Nephron (organoid): Measurements from ENCODE around the gene IP6K1.
"Not testable (repeated sequence)": the region's sequence is repeated elsewhere in the genome, so short reads cannot be mapped to it uniquely, and the experiment has no call there.

Source experiments
- H3K27ac Mint-ChIP-seq, 3 experiments: 2 replicates each; pipeline ENCODE4 v1.8.0; 2020; ENCODE audit warnings: mixed read lengths in 3 of 3, mild to moderate bottlenecking in 2 of 3, moderate library complexity in 1 of 3
- H3K27me3 Mint-ChIP-seq: 2 replicates; pipeline ENCODE4 v1.8.0; 2021; ENCODE audit warnings: low read depth, mild to moderate bottlenecking, moderate library complexity, mixed read lengths
- H3K36me3 Mint-ChIP-seq: 2 replicates; pipeline ENCODE4 v1.8.0; 2020; ENCODE audit warnings: low read depth, mixed read lengths
- H3K4me1 Mint-ChIP-seq: 2 replicates; pipeline ENCODE4 v1.8.0; 2020; ENCODE audit warnings: mixed read lengths
- H3K4me3 Mint-ChIP-seq, 3 experiments: 2 replicates each; pipeline ENCODE4 v1.8.0; 2020; ENCODE audit warnings: mild to moderate bottlenecking in 3 of 3, mixed read lengths in 3 of 3, moderate library complexity in 2 of 3
- H3K9me3 Mint-ChIP-seq: 2 replicates; pipeline ENCODE4 v1.8.0; 2020; ENCODE audit warnings: mixed read lengths
- TF ChIP-seq, protein P1 (sequence below), 3 experiments: fragments of 200-600 bp; sonication (generic); IDR thresholded peaks; one replicate each; pipeline ENCODE4 v1.5.0; 2021; ENCODE audit warnings: antibody characterized with exemption in 3 of 3; ENCODE audit not compliant: unreplicated experiment in 3 of 3

IP6K1 gene

DNA sequence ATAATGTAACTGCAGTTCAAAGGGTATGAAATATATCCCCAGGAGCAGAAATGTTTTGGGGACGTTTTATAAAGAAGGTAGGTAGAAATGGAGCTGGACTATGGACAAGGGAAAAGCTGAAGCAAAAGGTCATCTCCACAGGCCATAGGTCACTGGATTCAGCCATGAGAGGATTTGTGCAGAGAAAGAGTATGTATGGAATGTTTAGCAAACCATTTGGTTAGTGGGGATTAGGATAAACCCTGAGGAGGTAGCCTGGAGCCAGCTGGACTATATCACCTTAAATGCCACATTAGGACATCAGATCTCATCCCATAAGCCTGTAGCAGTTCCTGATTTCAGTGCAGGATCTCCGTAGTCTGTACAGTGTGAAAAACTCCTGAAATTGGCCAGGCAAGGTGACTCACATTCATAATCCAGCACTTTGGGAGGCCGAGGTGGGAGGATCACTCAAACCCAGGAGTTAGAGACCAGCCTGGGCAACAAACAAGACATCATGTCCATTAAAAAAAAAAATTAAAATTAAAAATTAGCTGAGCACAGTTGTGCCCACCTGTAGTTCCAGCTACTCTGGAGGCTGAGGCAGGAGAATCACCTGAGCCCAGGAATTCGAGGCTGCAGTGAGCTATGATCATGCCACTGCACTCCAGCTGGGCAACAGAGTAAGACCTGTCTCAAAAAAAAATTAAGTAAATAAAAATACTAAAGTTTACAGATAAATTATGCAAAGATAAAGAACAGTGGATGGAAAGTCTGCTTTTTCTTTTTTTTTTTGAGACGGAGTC lies 4.7 kb downstream of the IP6K1 start:
- no peaks in the 10 kb centered on the region for H3K9me3 Mint-ChIP-seq
- H3K27me3 Mint-ChIP-seq = no peaks in the 10 kb centered on the region
- H3K27ac Mint-ChIP-seq = peak overlapping the region; percentile 8 to 51 (median 46)
- peak overlapping the region; percentile 17 to 71 (median 21) for H3K4me3 Mint-ChIP-seq
- TF ChIP-seq, protein P1, sequence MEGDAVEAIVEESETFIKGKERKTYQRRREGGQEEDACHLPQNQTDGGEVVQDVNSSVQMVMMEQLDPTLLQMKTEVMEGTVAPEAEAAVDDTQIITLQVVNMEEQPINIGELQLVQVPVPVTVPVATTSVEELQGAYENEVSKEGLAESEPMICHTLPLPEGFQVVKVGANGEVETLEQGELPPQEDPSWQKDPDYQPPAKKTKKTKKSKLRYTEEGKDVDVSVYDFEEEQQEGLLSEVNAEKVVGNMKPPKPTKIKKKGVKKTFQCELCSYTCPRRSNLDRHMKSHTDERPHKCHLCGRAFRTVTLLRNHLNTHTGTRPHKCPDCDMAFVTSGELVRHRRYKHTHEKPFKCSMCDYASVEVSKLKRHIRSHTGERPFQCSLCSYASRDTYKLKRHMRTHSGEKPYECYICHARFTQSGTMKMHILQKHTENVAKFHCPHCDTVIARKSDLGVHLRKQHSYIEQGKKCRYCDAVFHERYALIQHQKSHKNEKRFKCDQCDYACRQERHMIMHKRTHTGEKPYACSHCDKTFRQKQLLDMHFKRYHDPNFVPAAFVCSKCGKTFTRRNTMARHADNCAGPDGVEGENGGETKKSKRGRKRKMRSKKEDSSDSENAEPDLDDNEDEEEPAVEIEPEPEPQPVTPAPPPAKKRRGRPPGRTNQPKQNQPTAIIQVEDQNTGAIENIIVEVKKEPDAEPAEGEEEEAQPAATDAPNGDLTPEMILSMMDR (IDR thresholded peaks at IDR 0.05; ENCODE audit: unreplicated experiment in 3 of 3) = no peak
- peaks cover 35% of the 10 kb centered on the region for H3K36me3 Mint-ChIP-seq
- H3K4me1 Mint-ChIP-seq = peaks cover 24% of the 10 kb centered on the region

DNA sequence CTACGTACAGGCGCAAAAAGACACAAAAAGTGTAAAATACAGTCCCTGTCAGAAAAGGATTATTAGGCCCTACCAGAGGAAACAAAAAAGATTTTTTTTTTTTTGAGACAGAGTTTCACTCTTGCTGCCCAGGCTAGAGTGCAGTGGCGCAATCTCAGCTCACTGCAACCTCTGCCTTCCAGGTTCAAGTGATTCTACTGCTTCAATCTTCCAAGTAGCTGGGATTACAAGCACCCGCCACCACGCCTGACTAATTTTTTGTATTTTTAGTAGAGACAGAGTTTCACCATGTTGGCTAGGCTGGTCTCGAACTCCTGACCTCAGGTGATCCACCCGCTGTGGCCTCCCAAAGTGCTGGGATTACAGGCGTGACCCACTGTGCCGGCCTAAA lies 5.4 kb downstream of the IP6K1 start:
- Mint-ChIP-seq H3K27ac (peak overlapping the region in 2 of 3 experiments; percentile 46 to 51), H3K4me3 (peak overlapping the region in 1 of 3 experiments; percentile 71), H3K36me3 (peaks cover 36% of the 10 kb centered on the region), H3K4me1 (peaks cover 24% of the 10 kb centered on the region)
- not testable (repeated sequence) for H3K27me3 Mint-ChIP-seq, H3K9me3 Mint-ChIP-seq

DNA sequence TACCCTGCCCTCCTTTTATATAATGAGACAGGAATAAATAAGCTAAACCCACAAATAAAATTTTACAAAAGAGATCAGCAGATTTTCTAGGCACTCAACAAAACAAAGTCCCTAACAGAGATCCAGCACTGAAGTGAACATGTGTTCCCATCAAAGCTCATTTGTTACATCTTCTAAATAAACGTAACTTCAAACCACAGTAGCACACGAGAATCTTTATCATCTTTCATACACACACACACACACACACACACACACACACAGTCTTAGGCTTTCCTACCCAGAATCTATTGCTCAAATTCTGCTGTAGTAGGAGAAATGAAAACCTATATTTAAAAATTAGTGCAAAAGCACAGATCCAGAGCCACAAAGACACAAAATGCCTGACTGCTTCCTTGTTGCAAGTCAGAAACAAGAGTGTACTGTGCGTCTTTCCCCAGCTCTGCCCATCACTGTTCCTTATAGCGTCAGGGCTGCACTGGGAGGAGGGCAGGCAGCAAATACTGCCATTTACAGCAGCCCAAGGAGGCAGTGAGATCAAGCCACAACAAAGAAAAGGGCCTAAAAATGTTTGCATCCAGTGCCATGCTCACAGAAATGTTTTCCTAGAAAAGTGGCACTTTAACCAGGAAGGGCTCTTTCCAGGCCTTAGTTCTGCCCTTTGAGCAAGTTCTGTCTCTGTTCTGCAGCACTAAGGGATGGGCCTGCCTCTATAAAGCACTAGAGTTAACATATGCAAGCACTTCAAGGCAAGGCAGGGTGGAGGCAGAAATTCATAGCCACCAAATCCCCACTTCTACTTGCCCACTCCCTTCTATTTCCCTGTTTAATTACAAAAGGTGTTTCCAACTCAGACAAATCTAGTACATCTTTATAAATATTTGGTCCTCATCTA lies 6.0 kb downstream of the IP6K1 start:
- Mint-ChIP-seq H3K9me3 (no peaks in the 10 kb centered on the region), H3K36me3 (peaks cover 32% of the 10 kb centered on the region)

DNA sequence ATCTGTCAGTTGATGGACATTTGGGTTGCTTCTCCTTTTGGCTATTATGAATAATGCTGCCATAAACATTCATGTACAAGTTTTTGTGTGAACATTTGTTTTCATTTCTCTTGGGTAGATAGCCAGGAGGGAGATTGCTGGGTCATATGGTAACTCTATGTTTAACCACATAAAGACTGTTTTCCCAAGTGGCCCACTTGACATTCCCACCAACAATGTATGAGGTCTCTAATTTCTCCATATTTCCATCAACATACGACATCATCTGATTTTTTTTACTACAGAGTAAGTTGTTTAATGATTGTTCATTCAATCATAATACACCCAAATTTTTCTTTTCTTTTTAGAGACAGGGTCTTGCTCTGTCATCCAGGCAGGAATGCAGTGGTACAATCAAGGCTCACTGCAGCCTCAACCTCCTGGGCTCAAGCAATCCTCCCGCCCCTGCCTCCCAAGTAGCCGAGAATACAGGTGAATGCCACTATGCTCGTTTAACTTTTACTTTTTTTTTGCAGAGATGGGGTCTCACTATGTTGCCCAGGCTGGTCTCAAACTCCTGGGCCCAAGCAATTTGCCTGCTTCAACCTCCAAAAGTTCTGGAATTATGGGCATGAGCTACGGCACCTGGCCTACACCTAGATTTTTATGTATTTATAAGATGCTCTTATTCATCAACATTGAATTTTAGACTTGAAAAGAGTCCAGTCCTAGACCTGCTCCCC lies 6.8 kb downstream of the IP6K1 start:
- Mint-ChIP-seq H3K27ac (no peak overlapping the region), H3K9me3 (no peaks in the 10 kb centered on the region), H3K4me1 (peaks cover 13% of the 10 kb centered on the region), H3K4me3 (no peak overlapping the region), H3K27me3 (no peaks in the 10 kb centered on the region), H3K36me3 (peaks cover 33% of the 10 kb centered on the region)
- TF ChIP-seq, protein P1 (IDR thresholded peaks at IDR 0.05; ENCODE audit: unreplicated experiment in 3 of 3) = no peak

More for the DNA sequence above, 6.0 kb downstream of the IP6K1 start:
- H3K4me3 Mint-ChIP-seq = no peak overlapping the region
- TF ChIP-seq, protein P1 (IDR thresholded peaks at IDR 0.05; ENCODE audit: unreplicated experiment in 3 of 3) = no peak
- H3K4me1 Mint-ChIP-seq = peaks cover 19% of the 10 kb centered on the region
- peak overlapping the region in 2 of 3 experiments; percentile 33 to 51 for H3K27ac Mint-ChIP-seq
- H3K27me3 Mint-ChIP-seq = no peaks in the 10 kb centered on the region

DNA sequence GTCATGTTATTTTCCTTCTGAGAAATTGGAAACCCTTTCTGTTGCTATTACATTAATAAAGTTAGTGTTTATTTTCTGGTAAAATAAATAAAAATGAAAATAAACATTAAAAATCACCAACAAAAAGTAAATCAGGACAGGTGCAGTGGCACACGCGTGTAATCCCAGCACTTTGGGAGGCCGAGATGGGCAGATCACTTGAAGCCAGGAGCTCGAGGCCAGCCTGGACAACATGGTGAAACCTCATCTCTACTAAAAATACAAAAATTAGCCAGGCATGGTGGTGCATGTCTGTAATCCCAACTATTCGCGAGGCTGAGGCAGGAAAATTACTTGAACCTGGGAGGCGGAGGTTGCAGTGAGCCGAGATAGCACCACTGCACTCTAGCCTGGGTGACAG lies 10.2 kb downstream of the IP6K1 start:
- not testable (repeated sequence) for H3K27ac Mint-ChIP-seq, H3K9me3 Mint-ChIP-seq, H3K4me1 Mint-ChIP-seq, H3K4me3 Mint-ChIP-seq, H3K27me3 Mint-ChIP-seq
- peaks cover 25% of the 10 kb centered on the region for H3K36me3 Mint-ChIP-seq

DNA sequence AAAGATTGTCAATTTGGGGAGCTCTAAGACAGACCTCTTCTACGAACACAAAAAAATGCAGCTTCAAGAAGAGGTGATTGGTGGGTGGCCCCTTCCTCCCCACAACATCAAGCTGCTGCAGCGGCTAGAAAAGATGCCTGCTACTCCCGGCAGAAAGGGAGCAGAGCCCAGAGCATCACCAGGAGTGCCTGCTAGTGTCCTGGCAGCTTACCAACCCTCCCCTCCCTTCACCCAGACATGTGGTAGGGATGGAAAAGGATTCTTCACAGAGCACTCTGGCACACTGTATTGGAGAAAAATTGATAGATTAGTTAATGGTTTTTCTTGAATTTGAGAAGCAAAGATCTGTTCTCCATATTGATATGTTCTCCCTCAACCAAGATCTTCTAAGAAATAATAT lies 10.8 kb downstream of the IP6K1 start:
- H3K27me3 Mint-ChIP-seq = no peaks in the 10 kb centered on the region
- peaks cover 7% of the 10 kb centered on the region for H3K4me1 Mint-ChIP-seq
- no peak overlapping the region for H3K4me3 Mint-ChIP-seq
- H3K36me3 Mint-ChIP-seq = peaks cover 25% of the 10 kb centered on the region
- TF ChIP-seq, protein P1 (IDR thresholded peaks at IDR 0.05; ENCODE audit: unreplicated experiment in 3 of 3) = no peak
- no peak overlapping the region for H3K27ac Mint-ChIP-seq
- no peaks in the 10 kb centered on the region for H3K9me3 Mint-ChIP-seq
